NCI-H2171 (cell line): Measurements from ENCODE around the gene SLC35F3.
A peak's percentile ranks its signal among the peaks of the same experiment; 100 is the strongest.

Source experiments
- DNase-seq: peaks from one replicate; lab custom pipeline; 2025; lab: John Stamatoyannopoulos, UW

Gene SLC35F3

DNA sequence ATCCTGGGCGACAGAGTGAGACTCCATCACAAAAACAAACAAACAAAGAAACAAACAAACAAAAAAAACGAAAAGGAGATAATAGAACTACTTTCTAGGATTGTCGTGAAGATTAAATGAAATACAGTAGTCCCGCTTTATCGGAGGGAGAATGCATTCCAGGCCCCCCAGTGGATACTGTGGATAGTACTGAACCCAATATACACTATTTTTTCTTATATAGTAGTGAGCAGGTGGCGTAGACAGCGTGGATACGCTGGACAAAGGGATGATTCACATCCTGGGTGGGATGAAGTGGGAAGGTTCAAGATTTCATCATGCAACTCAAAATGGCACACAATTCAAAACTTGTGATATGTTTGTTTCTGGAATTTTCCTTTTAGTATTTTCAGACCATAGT lies 8.0 kb downstream of the SLC35F3 start:
- DNase-seq = no peak

DNA sequence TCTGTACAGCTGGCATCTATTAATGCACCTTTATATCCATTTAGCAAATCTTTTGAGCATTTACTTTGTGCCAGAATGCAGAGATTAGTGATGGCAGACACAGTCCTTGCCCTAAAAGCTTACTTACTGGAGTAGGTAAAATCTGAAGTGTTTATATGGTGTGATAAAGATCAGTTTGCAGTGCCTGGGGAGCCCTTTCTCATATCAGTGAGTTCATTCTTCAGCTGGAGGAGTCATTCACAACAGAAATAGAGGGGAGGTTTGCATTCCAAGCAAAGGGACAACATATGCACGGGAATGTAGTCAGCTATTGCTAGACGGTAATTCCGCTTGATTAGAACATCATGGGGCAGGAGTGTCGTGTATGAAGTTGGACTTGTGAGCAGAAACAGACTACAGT lies 8.4 kb downstream of the SLC35F3 start:
- no peak for DNase-seq

DNA sequence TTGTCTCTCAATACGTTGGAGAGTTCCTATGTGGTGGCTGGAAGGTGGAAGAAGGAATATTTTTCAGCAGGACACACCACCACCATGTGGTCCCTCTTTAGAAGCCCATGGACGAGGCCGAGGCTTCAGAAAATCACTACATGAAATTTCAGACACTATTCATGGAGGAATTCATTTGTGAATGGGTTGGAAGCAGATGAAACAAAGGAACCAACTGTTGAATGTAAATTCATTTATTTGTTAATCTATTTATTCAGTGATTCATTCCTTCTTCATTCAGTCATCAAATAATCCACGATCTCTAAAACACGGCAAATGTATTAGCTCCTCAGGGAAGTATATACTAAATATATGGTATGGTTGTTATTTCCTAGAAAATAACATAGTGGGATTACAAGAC lies 12.2 kb downstream of the SLC35F3 start:
- no peak for DNase-seq

DNA sequence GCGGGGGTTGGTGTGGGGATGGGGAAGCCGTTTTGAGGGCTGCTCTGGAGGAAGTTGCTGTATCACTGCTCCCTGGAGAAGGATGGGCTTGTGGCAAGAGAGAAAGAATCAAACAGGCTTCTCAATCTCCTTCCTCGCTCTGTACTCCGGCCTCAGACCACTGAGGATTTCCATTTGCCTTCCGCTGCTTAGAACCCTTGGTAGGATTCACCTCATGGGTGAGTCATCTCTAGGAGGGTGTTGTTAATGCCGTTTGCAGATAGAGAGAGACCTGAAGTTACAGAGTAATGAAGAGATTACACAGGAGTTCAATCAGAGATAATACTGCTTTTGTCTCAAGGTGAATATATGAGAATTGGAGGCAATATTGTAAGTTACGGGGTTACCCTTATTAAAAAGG lies 15.3 kb downstream of the SLC35F3 start:
- no peak for DNase-seq

DNA sequence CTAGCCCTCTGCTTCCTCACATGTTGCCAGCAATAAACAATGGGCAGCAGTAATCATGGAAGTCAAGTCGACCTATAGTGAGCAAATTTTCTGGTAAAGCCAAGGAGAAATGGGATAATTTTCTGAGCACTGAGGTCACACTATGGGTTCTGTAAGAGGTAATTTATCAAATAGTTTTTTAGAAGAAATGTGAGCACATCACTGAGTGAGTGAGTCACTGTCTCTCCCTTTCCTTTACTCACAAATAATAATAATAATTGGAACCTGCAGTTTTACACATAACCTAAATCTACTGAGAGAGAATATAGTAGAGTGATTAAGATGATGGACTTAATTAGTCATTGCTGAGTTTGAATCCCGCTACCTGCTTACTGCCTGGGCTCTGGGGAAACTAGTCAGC lies 23.6 kb downstream of the SLC35F3 start:
- DNase-seq = no peak

DNA sequence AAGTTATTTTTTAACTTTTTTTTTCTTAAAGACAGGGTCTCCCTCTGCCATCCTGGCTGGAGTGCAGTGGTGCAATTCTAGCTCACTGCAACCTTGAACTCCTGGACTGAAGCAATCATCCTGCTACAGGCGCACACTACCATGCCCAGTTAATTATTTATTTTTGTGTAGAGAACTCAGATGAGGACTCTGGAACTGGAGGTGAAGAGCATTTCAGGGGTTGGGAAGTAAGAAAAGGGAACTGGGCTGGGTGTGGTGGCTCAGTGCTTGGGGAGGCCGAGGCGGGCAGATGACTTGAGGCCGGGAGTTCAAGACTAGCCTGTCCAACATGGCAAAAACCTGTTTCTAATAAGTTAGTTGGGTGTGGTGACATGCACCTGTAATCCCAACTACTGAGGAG lies 28.9 kb downstream of the SLC35F3 start:
- no peak for DNase-seq

DNA sequence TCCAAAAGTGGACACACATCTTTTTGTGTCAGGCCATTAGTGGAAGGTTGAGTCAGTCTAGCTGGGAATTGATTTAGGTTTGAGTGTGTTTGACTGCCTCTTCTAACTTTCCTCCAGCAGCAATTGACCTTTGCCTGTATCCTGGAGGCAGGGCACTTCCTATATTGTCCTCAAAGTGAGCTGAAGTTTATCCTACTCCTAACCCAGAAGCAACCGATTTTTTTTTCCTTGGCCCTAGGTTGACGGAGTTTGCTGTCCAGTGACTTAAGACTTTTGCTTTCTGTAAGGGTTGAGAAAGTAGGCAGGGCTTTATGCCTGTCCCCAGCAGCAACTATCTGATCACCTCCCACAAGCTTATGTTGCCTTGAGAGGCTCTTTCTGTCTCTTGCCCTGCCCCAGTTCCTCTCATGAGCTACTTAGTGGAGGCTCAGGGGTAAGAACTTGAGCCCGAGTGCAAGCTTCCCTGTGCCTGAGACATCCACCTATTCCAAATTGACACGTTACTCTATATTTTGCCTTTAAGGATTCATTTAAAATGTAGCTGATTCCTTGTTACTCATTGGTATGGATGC lies 30.9 kb downstream of the SLC35F3 start:
- no peak for DNase-seq

DNA sequence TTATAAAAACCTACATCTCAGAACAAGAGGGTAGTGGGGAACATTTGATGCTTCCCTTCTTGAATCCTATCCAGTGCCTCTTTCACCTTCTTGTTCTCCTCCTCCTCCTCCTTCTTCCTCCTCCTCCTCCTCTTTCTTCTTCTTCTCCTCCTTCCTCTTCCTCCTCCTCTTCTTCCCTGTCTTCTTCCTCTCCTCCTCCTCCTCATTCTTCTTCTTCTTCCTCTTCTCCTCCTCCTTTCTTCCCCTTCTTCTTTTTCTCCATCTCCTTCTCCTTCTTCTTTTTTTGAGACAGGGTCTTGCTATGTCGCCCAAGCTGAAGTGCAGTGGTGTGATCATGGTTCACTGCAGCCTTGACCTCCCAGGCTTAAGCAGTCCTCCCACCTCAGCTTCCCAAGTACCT lies 31.9 kb downstream of the SLC35F3 start:
- DNase-seq = no peak

DNA sequence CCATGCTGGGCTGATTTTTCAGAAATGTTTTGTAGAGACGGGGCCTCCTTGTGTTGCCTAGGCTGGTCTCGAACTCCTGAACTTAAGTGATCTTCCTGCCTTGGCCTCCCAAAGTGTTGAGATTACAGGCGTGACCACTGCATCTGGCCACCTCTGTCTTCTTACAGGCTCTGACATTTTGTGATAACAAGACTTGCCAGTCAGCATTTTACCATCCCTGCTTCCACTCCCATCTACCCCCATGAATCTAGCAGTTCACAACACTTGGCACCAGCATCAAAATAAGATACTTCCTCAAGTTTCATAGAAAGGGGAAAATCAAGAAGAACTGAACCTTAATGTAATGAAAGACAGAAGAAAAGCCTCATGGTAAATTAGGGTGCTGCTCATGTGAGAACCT lies 32.4 kb downstream of the SLC35F3 start:
- no peak for DNase-seq

DNA sequence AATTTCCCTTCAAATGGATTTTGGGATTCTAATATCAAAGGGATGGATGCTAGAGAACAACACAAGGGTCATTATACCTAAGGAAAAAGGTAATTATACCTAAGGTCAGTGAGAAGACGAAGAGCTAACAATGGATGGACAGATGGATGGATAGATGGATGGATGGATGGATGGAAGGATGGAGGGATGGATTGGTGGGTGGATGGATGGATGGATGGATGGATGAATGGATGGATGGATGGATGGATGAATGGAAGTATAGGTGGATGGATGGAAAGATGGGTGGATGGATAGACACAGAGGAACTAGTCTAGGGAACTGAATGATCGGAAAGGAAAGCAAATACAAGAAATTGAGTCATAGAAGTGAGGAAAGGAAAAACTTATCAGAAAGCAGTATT lies 34.0 kb downstream of the SLC35F3 start:
- DNase-seq = no peak

DNA sequence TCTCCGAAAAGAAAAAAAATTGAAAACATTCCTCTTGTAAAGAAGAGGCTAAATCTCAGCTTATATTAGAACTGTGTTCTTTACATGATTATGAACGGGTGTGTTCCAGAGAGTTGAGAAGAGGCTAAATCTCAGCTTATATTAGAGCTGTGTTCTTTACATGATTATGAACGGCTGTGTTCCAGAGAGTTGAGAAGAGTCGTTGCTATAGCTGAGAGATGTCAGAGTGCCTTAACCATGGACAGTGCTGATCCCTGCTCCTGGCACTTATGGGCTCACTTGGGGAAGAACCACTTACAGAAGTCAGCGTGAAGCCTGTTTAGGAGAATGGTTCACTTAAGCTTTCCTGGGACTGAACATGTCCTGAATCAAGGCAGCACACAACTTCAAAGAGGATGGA lies 35.0 kb downstream of the SLC35F3 start:
- no peak for DNase-seq

DNA sequence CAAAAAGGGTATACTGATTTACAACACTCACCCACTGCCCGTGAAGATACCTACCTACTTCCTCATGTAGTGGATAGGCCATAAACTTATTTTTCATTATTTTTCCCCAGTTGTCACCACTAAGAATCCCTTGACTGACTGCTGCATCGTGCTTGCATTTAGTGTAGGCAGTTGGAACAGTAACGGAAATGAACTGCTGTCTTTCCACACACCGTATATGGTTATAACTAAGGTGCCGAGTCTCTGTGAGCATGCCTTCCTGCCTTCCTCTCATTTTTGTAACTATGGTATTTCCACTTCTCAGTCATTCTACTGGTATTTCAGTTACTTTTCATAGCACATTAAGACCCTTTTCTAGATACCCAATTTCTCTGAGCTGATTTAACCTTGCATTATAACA lies 36.4 kb downstream of the SLC35F3 start:
- no peak for DNase-seq

DNA sequence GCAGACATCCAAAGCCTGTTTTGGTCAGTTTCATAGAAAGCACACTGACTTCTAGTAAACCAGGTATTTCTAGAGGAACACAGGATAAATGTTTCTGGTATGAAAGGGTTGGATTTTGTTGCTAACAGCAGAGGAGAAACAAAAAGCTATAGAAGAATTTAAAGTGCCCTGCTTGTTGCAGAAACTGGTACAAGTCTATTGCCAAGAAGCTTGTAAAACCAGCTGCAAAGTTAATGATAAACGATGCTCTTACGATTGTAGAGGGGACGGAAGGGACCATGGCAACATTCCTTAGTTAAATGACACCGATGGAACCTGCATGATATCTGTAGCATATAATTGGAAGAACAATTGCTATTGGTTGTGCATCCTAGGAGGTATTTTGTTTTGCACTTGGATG lies 40.1 kb downstream of the SLC35F3 start:
- no peak for DNase-seq

DNA sequence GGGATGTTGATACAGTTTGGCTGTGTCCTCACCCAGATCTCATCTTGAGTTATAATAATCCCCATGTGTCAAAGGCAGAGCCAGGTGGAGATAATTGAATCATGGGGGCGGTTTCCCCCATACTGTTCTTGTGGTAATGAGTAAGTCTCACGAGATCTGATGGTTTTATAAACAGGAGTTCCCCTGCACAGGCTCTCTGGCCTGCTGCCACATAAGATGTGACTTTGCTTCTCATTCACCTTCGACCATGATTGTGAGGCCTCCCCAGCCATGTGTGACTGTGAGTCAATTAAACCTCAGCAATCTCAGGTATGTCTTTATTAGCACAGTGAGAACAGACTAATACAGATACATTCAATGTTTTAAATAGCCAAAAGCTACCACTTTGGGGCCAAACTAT lies 41.1 kb downstream of the SLC35F3 start:
- DNase-seq = peak; percentile 17

DNA sequence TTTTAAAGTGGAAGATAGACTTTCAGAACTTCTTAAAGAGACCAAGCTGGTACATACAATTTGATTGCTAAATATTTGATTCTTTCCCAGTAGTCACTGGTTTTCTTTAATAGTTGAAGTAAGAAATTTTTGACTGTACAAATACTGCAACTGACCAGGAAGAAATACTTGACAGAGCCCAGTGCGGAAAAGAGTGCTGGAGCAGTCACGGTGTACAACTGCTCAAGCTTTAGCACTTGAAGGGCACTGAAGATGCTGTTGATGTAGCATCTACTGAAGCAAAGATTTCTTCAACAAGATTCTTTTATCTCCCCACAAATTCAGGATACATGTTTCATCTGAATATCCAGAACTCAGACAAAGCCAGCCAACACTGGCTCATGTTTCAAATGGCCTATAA lies 41.5 kb downstream of the SLC35F3 start:
- no peak for DNase-seq

DNA sequence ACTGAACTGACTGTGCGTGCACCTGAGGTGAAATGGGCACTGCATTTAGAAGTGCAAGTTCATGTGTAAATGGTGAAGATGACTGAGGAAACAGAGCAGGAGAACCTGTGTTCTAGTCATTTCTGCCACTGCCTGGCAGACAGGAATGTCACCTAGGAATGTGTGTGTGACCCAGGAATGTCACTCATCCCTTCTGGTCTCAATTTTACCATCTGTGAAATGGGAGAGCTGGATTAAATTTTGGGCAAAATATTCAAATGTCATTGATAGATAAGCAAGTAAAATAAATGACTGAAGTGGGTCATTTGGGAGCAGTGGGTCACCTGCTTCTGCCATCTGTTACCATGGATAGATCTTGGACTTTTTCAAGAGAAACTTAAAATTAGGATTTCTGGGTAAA lies 42.2 kb downstream of the SLC35F3 start:
- no peak for DNase-seq

DNA sequence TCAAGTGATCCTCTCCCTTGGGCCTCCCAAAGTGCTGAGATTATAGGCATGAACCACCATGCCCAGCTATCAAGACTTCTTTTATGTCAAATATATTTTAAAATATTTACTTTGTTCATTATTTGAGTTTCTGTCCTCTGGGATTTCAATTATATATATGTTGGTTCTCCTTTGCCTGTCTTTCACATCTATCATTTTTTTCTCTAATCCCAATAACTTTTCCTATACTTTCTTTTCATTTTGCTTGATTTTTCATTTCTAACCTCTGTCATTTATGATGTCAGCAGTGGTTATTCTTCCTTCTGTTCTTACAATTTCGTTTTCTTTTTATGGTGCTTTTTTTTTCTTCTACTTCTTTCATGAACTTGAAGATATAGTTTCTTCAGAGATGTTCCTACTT lies 47.3 kb downstream of the SLC35F3 start:
- DNase-seq = no peak

DNA sequence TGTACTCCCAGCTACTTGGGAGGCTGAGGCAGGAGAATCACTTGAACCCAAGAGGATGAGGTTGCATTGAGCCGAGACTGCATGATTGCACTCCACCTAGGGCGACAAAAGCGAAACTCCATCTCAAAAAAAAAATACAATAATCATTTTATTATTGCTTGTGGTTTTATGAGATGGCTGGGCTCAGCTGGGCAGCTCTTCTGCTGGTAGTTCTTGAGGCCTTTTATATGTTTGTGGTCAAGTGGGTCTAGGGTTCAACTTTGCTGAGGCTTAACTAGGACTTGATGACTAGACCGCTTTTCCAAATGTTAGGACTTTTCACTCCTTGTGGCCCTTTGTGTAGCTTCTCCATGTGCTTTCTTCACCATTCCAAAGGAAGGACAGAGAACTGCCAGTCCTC lies 53.2 kb downstream of the SLC35F3 start:
- no peak for DNase-seq

DNA sequence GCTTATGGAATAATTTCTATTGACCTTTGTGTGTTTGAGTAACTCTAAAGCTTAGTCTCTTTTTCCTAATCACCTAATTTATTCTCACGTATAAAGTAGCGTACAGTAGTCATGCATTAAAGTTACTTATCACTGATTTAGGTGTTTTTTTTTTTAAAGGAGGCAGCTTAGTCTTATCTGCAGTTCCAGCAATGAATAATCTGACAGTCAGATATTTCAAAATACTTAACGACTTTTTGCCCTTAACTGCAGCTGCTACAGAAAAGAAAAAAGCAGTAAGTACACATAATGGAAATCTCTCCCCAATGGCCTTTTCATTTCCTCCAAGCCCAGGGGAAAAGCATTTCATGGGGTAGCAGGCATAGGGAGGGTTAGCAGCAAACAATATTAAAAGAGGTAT lies 54.6 kb downstream of the SLC35F3 start:
- no peak for DNase-seq

DNA sequence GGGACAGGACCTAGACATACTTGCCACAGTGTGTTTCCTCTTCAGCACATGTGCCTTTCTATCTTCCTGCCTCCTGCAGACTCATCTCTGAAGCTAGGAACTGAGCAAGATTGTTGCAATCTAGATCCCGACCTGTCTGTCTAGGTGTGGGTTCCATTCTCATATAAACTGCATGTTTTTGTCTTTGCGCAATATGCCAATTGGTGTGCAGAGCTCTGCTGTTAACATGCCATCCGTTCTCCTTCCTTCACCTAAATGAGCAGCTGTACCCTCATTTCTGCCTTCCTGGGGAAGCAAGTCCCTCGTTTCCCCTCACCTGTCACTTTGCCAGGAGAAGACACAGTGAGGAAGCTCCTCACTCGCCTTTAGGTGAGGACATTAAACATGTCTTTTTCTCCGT lies 55.5 kb downstream of the SLC35F3 start:
- no peak for DNase-seq

DNA sequence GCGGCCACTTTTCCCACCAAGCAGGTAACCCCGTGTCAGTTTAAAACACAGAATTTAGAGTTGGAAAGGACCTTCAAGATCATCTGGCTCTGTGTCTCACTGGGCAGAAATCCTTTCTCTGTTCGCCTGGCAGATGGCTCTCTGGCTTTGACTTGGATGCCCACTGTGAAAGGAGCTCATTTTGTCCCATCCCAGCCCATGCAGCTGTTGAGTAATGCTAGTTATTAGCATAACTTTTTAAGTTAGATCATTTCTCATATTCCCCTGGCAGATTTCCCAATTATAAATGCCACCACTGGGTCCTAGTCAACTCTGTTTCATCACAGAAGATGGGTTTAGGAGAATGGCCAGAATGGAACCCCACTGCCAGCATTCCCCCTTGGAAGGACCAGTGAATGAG lies 55.9 kb downstream of the SLC35F3 start:
- DNase-seq = no peak

DNA sequence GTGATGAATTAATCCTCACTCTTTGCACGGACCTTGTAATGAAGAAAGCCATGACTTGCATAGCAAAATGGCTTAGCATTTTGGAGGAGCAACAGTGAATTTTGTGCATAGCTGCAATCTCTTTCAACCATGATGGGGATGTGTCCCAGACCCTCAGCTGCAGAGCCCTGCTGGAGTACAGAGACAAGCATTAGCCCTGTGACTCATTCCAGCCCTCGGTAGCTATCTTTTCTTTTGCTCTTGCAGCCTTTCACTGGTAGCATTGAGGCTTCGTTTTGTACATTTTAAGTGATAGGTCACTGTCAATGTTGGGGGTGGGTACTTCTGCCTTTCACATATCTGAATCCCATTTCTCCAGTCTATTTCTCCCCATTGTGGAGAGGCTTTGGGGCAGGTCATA lies 58.4 kb downstream of the SLC35F3 start:
- DNase-seq = no peak

DNA sequence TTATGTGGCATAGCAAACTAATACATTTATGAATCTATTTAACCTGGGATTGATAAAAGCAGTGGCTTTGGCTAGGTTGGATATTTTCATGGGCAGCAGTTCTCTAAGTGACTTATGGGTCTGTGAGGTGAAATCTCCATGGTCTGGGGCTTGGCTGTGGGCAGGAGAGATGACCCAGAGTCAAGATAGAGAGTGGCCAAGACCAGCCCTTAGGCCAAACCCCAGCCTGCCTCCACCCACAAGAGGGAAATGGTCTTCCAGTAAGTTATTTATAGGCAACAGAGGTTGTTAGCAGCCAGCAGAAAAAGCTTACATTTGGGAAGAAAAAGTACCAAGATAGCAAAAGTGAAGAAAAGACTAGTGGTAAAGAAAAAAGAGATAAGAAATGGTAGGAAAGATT lies 61.4 kb downstream of the SLC35F3 start:
- no peak for DNase-seq

DNA sequence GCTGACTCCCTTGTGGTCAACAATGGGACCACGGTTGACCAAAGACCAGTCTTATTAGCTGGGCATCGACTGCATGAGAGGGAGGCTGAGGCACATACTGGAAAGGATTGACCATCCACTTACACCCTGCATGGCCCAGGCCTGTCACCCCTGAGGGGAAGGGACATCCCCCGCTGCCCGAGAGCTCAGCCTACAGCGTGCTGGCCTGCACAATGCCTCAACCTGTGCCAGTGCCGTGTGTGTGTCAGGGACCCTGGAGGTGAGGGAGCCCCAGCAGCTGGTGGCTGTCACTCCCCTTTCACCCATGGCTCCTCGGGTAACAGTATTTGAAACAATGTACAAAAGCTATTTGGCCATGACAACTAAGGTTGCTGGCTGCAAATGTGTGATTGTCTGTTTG lies 67.3 kb downstream of the SLC35F3 start:
- DNase-seq = no peak

DNA sequence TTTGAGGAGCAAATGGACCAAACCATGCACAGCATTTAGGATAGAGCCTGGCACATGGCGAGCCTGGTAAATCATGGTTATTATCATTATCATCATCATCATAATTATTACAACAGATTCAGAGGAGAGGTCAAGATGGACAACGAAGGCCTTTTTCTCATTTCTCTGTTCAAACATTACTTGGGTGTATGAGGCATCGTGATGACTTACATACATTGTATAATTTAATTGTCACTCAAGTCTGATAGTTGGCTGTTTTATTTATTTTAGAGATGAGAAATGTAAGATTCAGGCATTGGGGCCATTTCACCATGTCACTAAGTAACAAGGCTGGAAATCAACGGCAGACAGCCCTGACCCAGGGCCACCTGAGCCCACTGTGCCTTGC lies 68.1 kb downstream of the SLC35F3 start:
- DNase-seq = no peak
